Stimulated activated naive CD8-positive, alpha-beta T cell treated with anti-CD3 and anti-CD28 coated beads, Interleukin-15, amount 100 ng/mL, for 72 hours (primary cell): Measurements from ENCODE around the gene HOXA13.

Experiments
- ATAC-seq: fragments of 150-1000 bp; cut with Tn5 transposase; 2 replicates; pipeline ENCODE4 v1.10.0; 2021; ENCODE audit warnings: mild to moderate bottlenecking, moderate library complexity
- DNase-seq, 2 donors: peaks; one replicate each; pipeline ENCODE4 v3.0.0; 2021 to 2022
- H3K27ac Mint-ChIP-seq, 2 donors: one replicate each; pipeline ENCODE4 v1.8.0; 2022; ENCODE audit warnings: mild to moderate bottlenecking in 2 of 2, mixed read lengths in 2 of 2, moderate library complexity in 2 of 2
- H3K27me3 Mint-ChIP-seq: one replicate; pipeline ENCODE4 v1.8.0; 2022; ENCODE audit warnings: mixed read lengths
- H3K4me1 Mint-ChIP-seq: one replicate; pipeline ENCODE4 v1.8.0; 2022; ENCODE audit warnings: mild to moderate bottlenecking, mixed read lengths
- H3K4me3 Mint-ChIP-seq, 2 donors: one replicate each; pipeline ENCODE4 v1.8.0; 2022; ENCODE audit warnings: mild to moderate bottlenecking in 2 of 2, mixed read lengths in 2 of 2, moderate library complexity in 1 of 2
- H3K9me3 Mint-ChIP-seq, 2 donors: one replicate each; pipeline ENCODE4 v1.8.0; 2022; ENCODE audit warnings: mixed read lengths in 2 of 2

The HOXA13 gene

DNA sequence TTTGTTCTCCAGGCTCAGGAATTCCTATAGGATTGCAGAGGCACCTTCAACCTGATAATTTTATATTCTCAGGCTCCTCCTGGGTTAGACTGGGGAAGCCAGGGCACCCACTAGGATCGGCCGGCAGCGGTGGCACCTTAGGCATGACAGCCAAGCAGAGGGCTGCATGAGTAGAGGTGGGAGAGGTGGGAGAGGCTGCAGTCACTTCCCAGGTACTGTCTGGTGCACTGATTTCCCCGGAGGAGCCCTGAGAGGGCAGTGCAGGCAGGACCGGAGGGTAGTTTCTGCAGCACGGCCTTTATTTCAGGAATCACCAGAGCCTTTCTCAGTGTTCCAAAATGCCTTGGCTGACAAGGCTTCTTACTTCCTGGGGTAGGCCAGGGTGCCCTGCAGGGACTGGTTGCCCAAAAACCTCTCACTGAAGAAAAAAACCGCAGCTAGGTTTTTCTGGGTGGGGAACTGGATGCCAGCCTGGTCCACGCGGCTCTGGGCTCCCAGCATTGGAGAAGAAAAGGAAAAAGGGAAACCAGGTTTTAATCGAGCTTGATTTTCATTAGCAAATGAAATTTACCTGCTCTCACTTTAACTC is 3.6 kb upstream of the HOXA13 start:
- H3K9me3 Mint-ChIP-seq, result no peaks in the 10 kb centered on the region
- peaks cover 99% of the 10 kb centered on the region for H3K27me3 Mint-ChIP-seq
- ATAC-seq, result no peak
- H3K4me1 Mint-ChIP-seq, result peaks cover 68% of the 10 kb centered on the region
- DNase-seq, result no peak
- H3K27ac Mint-ChIP-seq, result no peak overlapping the region
- H3K4me3 Mint-ChIP-seq, result no peak overlapping the region

DNA sequence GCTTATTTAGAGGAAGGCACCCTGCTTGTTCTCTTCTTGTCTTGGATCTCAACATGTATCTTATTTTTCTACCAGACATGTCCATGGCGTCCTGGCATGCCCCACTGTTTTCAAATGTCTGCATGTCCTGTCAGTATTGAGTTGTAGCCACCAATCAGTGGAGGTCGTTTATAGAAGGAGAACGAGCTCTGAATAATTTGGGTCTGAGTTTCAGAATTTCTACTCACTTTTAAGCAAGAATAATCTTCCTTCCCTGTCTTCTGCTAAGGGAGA is 2.9 kb upstream of the HOXA13 start:
- H3K4me1 Mint-ChIP-seq, result peaks cover 73% of the 10 kb centered on the region
- ATAC-seq, result no peak
- no peak for DNase-seq
- H3K9me3 Mint-ChIP-seq, result no peaks in the 10 kb centered on the region
- H3K4me3 Mint-ChIP-seq, result no peak overlapping the region
- no peak overlapping the region for H3K27ac Mint-ChIP-seq
- H3K27me3 Mint-ChIP-seq, result peaks cover 99% of the 10 kb centered on the region

DNA sequence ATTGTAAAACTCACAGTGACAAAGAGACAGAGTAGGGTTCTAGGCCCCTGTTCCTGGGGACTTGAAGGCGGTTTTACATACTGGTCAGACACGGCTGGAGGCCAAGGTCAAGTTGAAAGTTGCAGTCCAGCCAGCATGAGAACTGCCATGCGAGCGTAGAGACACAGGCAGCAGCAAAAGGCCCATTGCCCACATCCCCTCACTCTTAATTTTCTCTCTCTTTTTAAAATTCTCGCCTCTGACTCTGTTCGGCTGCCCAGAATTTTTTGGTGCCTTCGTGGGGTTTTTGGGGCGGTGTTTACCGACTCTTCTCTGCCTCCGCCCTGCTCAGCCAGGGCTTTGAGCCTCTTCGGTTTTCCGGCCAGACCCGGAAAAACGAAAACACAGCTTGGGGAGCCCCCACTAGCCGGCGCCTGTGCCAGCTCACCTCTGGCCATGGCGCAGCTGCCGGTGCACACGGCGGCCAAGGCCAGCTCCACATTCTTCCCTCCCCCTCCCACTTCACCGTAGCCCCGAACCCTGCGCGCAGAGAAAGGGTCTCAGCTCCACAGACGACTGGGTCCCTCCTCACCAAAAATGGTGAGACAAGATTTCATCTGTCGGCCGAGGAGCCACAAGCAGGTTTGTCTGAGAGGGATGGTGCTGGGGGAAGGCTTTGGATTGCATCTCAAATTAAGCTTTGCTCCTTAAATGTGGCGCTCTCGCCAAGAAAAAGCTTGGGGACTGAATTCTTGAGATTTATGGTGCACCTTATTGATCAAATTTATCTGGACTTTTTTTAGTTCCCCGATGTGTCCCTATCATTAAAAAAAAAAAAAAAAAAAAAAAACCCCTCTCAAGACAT is 2.3 kb upstream of the HOXA13 start:
- H3K4me3 Mint-ChIP-seq, result peak overlapping the region; percentile 47 to 73
- ATAC-seq, result no peak
- peaks cover 99% of the 10 kb centered on the region for H3K27me3 Mint-ChIP-seq
- no peaks in the 10 kb centered on the region for H3K9me3 Mint-ChIP-seq
- H3K4me1 Mint-ChIP-seq, result peaks cover 73% of the 10 kb centered on the region
- no peak overlapping the region for H3K27ac Mint-ChIP-seq
- no peak for DNase-seq

DNA sequence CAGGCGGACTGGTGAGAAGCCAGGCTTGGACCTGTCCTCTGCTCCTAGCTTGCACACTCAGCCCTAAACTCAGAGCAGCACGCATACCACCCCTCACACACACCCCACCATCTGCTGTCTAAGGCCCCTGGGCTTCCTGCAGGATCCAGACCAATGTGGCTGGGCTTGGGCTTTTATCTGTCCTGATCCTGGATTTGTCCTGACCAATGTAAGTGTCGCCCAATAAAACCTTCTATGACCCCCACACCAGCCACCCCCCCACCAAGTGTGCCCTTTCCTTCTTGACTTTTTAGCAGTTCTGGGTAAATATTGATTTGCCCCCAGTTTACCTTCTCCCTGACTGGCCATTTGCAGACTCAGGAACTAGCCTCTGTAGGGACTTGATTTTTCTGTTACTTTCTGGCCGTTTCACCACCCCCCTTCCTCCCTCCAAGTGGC is 1.7 kb upstream of the HOXA13 start:
- no peak for ATAC-seq
- Mint-ChIP-seq H3K9me3 (no peaks in the 10 kb centered on the region), H3K27me3 (peaks cover 98% of the 10 kb centered on the region), H3K4me3 (peak overlapping the region; percentile 47 to 92), H3K27ac (no peak overlapping the region), H3K4me1 (peaks cover 73% of the 10 kb centered on the region)
- no peak for DNase-seq

DNA sequence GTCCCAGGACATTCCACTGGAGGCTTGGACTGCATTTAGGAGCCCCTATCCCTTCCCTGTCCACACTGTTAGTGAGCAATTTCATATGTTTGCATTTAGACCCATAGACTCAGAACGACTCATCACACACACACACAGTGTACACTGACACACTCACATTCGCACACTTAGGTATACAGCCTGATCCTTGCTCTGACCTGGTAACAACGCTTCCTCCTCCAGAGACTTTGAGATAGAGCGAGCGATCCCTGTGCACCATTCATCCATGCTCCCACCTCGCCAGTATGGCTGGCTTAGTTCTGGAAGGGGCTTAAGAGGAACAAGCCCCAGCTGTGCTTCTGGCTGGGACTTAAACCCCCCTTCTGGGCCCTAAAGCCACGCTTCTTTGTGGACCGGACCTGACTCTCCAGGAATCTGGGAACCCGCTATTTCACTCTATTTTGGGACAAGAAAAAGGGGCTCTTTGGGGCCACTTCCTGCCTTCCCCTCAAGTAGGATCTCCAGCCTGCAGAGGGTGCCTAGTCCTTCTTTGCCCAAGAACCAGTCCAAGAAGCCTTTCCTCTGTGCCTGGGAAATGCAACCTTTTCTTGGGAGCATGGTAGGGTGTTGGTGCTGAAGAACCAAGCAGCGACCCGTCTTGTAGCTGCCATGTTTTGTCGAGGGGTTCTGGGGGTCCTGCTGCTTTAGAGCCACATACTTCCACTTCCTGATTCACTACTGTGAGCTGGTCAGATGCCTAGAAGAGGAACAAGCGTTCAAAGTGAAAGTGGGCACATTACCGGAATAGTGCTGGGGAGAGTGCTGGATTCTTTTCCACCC is 1.1 kb upstream of the HOXA13 start:
- no peak overlapping the region for H3K27ac Mint-ChIP-seq
- DNase-seq, result no peak
- H3K4me1 Mint-ChIP-seq, result peaks cover 71% of the 10 kb centered on the region
- ATAC-seq, result peak; percentile 35
- no peaks in the 10 kb centered on the region for H3K9me3 Mint-ChIP-seq
- H3K27me3 Mint-ChIP-seq, result peaks cover 98% of the 10 kb centered on the region
- peak overlapping the region; percentile 47 to 92 for H3K4me3 Mint-ChIP-seq

DNA sequence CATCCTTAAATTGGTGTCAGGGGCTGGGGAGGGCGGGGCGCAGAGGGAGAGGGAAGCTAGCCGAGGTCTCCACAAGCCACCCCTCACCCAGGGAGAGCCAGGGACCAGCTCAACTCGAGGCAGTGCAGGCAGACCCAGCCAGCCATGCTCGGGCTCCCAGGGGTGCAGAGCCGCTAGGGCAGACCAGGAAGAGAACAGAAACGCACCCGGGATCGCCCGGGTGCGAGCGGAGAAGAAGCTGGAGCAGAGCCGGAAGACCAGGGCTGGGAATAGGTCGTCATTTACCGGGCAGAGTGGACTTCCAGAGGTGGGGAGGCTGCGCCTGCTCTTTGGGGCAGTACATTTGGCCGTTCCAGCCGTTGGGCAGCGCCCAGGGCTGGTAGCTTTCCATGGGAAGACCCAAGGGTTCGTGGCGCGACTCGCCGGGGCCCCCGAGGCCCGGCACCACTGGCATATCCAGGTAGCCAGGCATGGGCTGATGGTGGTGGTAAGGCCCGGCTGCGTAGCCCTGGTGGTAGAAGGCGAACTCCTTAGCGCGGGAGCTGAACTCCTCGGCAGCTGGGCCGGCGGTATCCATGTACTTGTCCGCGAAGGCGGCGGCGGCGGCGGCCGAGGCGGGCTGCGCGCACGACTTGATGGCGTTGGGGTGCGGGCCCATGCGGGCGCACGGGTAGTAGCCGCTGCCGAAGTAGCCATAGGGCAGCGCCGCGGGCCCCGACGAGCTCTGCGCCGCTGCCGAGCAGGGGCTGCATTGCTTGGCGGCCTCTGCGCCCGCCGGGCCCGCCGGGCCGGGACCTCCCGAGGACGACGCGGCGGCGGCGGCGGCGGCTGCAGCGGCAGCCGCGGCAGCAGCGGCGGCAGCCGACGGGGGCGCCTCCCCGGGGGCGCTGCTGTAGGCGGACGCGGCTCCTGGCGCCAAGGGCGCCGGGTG is 755 bp downstream of the HOXA13 start:
- peak; percentile 32 for ATAC-seq

DNA sequence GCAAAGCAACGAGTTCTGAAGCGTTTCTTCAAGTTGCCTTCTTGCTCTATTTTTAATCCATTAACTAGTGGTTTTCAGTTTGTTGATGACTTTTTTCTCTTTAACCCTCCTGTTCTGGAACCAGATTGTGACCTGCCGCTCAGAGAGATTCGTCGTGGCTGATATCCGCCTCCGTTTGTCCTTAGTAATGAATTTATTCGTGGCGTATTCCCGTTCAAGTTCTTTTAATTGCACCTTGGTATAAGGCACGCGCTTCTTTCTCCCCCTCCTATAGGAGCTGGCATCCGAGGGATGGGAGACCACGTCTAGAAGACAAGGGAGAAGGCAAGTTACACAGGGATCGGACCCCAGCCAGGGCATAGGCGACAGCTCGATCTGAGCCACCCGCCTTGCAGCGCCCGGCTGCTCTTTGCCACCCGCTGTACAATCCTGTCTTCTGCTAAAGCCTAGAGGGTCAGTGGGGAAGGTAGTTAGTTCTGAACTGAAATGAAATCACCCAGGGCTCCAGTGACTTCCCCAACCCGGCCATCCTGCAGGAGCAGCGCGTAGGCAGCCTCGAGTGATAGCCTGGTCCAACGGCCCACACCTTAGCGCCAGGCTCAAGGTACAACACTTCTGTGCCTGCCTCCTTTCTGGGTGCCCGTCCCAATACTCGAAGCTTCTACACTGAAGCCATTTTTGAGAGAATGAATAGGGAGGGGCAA is 1.6 kb downstream of the HOXA13 start:
- H3K4me1 Mint-ChIP-seq, result peaks cover 53% of the 10 kb centered on the region
- DNase-seq (peak in 1 of 2 donors; percentile 13), ATAC-seq (no peak)
- H3K27ac Mint-ChIP-seq, result no peak overlapping the region
- no peaks in the 10 kb centered on the region for H3K9me3 Mint-ChIP-seq
- H3K27me3 Mint-ChIP-seq, result peaks cover 98% of the 10 kb centered on the region
- H3K4me3 Mint-ChIP-seq, result peak overlapping the region in 1 of 2 donors; percentile 8

More for the DNA sequence above, 755 bp downstream of the HOXA13 start:
- Mint-ChIP-seq H3K27me3 (peaks cover 98% of the 10 kb centered on the region), H3K4me3 (peak overlapping the region; percentile 61 to 89), H3K4me1 (peaks cover 54% of the 10 kb centered on the region), H3K27ac (no peak overlapping the region), H3K9me3 (no peaks in the 10 kb centered on the region)
- DNase-seq, result no peak

DNA sequence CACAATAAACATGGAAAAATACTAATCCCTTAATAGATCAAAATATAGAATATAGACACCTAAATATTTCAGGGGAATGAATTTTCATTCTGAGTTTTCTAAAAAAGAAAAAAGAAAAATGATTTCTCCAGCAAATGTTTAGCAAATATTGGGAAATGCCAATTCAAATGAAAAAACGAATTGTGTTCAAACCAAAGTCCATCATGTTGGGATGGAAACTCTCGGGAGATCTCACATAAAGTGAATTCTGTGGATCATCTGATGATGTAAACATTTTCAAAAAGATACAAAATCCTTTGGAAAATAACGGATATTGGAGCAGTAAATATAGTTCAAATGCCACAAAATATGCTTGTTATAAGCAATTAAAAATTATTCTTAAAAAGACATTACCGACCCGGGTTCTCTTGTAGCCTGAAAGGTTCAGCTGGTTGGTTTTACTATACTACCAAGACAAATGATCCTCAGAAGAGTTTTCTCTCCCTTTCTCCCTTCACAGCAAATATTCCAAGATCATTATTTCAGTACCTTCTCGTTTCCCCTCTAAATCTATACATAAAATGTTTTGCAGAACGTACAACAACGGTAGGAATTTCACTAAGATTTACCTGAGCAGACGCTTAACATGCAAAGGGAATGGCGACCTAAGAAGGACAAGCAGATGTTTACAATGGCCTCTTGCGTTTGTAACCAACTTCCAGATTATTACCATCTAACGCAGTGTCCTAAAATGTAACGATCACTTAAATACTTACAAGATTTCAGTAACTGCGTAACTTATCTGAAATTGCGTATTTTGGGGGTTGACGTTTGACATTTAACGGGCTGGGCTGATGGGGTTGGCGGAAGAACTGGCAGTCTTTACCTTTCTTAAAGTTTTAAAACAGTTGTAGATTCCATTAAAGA is 2.5 kb downstream of the HOXA13 start:
- Mint-ChIP-seq H3K27me3 (peaks cover 96% of the 10 kb centered on the region), H3K27ac (no peak overlapping the region), H3K4me1 (peaks cover 47% of the 10 kb centered on the region), H3K4me3 (no peak overlapping the region), H3K9me3 (no peaks in the 10 kb centered on the region)
- ATAC-seq, result no peak
- DNase-seq, result no peak

DNA sequence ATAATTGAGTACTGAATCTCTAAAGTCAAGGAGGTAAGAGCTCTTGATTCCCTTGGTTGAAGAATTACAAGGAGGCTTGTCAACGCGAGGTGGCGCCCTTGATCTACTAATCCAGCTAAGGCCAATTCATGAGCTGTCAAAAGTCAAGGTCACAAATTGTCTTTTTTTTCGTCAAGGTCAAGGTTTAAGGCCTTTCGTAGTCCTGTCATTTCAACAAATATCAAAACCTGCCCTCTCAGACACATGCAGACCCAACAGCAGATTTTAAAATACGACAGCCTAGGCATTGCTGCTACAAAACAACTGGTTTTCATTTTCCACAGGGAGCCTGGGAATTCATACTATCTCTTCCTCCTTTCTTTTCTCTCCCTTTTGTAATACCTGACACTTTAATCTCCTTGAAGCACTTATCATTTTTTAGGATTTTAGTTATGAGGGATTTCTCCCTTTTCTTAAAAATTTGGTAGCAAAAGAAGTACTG is 3.6 kb downstream of the HOXA13 start:
- Mint-ChIP-seq H3K27ac (no peak overlapping the region), H3K27me3 (peaks cover 96% of the 10 kb centered on the region), H3K4me3 (no peak overlapping the region), H3K9me3 (no peaks in the 10 kb centered on the region), H3K4me1 (peaks cover 47% of the 10 kb centered on the region)
- DNase-seq, result peak; percentile 76 to 79
- ATAC-seq, result no peak

DNA sequence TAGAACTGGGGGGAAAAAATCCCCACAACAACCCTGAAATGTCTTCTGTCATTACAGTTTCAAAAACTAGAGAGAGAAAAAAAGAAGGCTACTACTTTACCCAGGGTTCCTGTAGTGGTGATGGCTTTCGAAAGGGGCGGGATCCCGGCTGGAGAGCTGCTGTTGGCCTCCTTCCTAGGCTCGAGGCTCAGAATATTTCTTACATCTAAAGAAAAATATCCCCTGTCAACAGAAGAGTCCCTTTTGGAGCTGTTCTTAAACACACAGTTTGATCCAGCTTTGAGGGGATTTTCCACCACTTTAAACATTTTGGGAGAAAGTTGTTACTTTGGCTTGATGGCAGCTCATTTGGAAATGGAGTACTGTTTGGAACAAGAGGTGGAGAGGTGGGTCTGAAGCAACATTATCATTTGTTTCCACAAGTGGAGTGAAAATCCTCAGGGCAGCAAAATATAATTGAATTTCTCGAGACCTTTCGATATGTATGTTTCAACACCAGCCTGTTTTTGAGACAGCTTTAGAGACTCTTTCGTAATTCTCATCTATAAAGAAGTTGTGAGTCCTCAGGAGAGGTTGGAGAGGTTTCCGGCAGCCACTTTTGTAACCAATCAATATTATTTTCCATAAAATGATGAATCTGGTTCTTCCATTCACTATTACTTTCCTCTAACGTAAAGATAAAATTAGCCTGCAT is 5.1 kb downstream of the HOXA13 start:
- ATAC-seq (no peak), DNase-seq (no peak)
- Mint-ChIP-seq H3K27me3 (peaks cover 96% of the 10 kb centered on the region), H3K27ac (no peak overlapping the region), H3K4me1 (peaks cover 37% of the 10 kb centered on the region), H3K4me3 (no peak overlapping the region), H3K9me3 (no peaks in the 10 kb centered on the region)

DNA sequence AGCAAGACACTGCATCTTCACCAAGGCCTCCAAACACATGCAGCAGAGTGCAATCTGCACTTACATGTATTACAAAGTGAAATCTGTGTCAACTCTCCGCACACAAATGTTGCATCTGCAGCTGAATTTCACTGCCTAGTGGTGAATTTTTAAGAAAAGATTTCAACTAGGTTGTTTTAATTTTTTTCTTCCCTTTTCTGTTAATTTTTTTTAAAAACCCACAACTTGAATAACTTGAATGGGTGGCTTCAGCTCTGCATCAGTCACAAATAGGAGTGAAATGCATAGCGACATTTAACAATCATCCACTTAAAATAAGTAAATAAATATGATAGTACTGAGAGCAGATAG is 5.9 kb downstream of the HOXA13 start:
- H3K4me3 Mint-ChIP-seq, result no peak overlapping the region
- H3K9me3 Mint-ChIP-seq, result no peaks in the 10 kb centered on the region
- ATAC-seq (no peak), DNase-seq (no peak)
- H3K27me3 Mint-ChIP-seq, result peaks cover 97% of the 10 kb centered on the region
- H3K27ac Mint-ChIP-seq, result no peak overlapping the region
- H3K4me1 Mint-ChIP-seq, result peaks cover 41% of the 10 kb centered on the region

DNA sequence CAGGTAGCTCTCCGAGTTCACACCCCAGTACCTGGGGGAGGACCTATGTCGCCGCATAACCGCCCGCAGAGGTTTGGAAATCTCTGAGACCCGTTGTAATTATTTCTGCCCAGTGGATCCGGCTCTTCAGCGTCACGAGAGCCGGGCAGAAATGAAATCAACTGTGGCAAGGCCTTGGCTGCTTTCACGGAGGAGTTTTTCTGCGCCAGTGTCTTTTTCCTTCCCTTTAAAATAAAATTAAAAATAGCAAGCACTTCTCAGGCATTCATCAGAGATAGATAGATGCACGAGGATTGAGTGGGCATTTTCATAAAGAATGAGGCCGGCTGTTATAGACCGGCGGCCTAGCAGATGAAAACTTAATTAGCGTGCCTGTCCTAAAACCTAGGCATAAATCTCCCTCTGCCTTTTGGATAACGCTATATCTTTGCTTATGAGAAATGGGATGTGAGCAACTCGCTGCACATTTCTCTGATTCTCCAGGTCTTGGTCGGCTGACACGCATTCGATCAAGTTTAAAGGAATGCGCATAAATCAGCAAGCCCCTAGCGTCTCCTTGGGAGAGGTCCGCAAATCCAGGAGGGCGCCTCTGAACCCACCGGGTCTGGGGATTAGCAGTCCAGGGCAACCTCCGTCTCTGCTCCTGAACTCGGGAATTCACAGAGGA is 6.4 kb downstream of the HOXA13 start:
- no peak for ATAC-seq
- Mint-ChIP-seq H3K27me3 (peaks cover 97% of the 10 kb centered on the region), H3K27ac (no peak overlapping the region), H3K4me1 (peaks cover 41% of the 10 kb centered on the region), H3K9me3 (no peaks in the 10 kb centered on the region), H3K4me3 (peak overlapping the region; percentile 67 to 69)
- peak in 1 of 2 donors; percentile 6 for DNase-seq
